Lower leg skin (tissue), 3 donors: ENCODE measurements around the gene TBC1D8.

ENCODE experiments used
- CTCF ChIP-seq, 3 donors: fragments of 450-650 bp; IDR thresholded peaks; one replicate each; pipeline ENCODE4 v1.5.1; 2016; ENCODE audit warnings: antibody characterized with exemption in 3 of 3, mild to moderate bottlenecking in 3 of 3, moderate library complexity in 2 of 3
- POLR2A ChIP-seq, 2 donors: fragments of 450-650 bp; IDR thresholded peaks; one replicate each; pipeline ENCODE4 v1.6.1; 2016 to 2017; ENCODE audit warnings: antibody characterized with exemption in 2 of 2, mild to moderate bottlenecking in 1 of 2, moderate library complexity in 1 of 2

GRCh38 chr2:100957996-100958653 is 193.1 kb downstream of the TBC1D8 start:
- no peak for TF ChIP-seq POLR2A (IDR thresholded peaks at IDR 0.05)
- no peak for TF ChIP-seq CTCF (IDR thresholded peaks at IDR 0.05)
